Measurements from ENCODE around the gene ADORA1.

DNA sequence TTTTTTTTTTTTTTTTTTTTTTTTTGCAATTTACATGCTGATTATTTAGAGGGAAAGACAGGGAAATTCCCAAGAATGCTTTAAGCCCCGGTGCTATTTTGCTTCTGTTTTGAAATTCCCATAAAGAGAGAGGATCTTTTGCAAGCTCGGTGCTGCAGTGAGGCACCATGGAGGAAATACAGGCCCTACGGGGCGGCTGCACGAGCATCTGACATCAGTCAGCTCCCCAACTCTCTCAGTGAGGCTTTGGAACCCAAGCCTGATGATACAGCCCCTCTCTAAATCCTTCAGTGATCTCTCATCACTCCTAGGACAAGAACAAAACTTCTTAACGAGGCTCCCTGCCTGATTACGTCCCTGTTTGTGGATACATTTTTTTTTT lies 59.8 kb downstream of the ADORA1 start:
- TF ChIP-seq, protein P1, sequence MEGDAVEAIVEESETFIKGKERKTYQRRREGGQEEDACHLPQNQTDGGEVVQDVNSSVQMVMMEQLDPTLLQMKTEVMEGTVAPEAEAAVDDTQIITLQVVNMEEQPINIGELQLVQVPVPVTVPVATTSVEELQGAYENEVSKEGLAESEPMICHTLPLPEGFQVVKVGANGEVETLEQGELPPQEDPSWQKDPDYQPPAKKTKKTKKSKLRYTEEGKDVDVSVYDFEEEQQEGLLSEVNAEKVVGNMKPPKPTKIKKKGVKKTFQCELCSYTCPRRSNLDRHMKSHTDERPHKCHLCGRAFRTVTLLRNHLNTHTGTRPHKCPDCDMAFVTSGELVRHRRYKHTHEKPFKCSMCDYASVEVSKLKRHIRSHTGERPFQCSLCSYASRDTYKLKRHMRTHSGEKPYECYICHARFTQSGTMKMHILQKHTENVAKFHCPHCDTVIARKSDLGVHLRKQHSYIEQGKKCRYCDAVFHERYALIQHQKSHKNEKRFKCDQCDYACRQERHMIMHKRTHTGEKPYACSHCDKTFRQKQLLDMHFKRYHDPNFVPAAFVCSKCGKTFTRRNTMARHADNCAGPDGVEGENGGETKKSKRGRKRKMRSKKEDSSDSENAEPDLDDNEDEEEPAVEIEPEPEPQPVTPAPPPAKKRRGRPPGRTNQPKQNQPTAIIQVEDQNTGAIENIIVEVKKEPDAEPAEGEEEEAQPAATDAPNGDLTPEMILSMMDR (optimal IDR thresholded peaks at IDR 0.05 in 1 of 3, IDR thresholded peaks at IDR 0.05 in 1 of 3, conservative IDR thresholded peaks at IDR 0.05 in 1 of 3; ENCODE audit: extremely low read depth in 1 of 3, insufficient read depth in 2 of 3, low read length in 3 of 3): no peak
- no peak for TF ChIP-seq EZH2 (IDR thresholded peaks at IDR 0.05; ENCODE audit: low read length)
